Suprapubic skin (tissue), 4 donors: ENCODE results near the gene DBF4. TPM values are rescaled to one million over a fixed set of nuclear protein-coding genes. Genes with fewer than 3 reads are reported as not detected.

Experiments
- DNase-seq, 2 donors: peaks; one replicate each; pipeline ENCODE4 v3.0.0-alpha.2; 2019; ENCODE audit warnings: low spot score in 2 of 2
- H3K27ac ChIP-seq: fragments of 200-600 bp; sonication (generic); one replicate; pipeline ENCODE4 v1.5.1; 2019
- H3K27me3 ChIP-seq: fragments of 200-600 bp; sonication (generic); one replicate; pipeline ENCODE4 v1.5.1; 2019
- H3K36me3 ChIP-seq: fragments of 200-600 bp; sonication (generic); one replicate; pipeline ENCODE4 v1.5.1; 2019
- H3K4me1 ChIP-seq: fragments of 200-600 bp; sonication (generic); one replicate; pipeline ENCODE4 v1.5.1; 2019
- H3K4me3 ChIP-seq: fragments of 200-600 bp; sonication (generic); one replicate; pipeline ENCODE4 v1.5.1; 2019; ENCODE audit warnings: mild to moderate bottlenecking
- H3K9me3 ChIP-seq: fragments of 200-600 bp; sonication (generic); one replicate; pipeline ENCODE4 v1.5.1; 2019
- EP300 ChIP-seq: sonication (generic); formaldehyde crosslinking; IDR thresholded peaks from one replicate; pipeline ENCODE4 v1.6.1; 2017; ENCODE audit warnings: antibody characterized with exemption
- POLR2A ChIP-seq, 2 donors: fragments of 450-650 bp; IDR thresholded peaks; one replicate each; pipeline ENCODE4 v1.6.1; 2017; ENCODE audit warnings: antibody characterized with exemption in 2 of 2, mild to moderate bottlenecking in 2 of 2, moderate library complexity in 2 of 2
- POLR2AphosphoS5 ChIP-seq, 3 donors: sonication (generic); formaldehyde crosslinking; IDR thresholded peaks; one replicate each; pipeline ENCODE4 v1.6.1; 2017; ENCODE audit warnings: antibody characterized with exemption in 3 of 3
- WGBS: methylation state at CpG from one replicate; pipeline ENCODE4 v1.1.5; 2018; 5-methylcytosine and 5-hydroxymethylcytosine counted together
- total RNA-seq, 4 donors: library from RNA; depleted of rRNA; stranded (reverse); fragments of >200 nt; gene quantifications; one replicate each; pipeline ENCODE4 v1.1.0, GENCODE V29; 2016
- TF ChIP-seq, protein P1 (sequence below), 2 donors: fragments of 200-600 bp in 1 of 2; fragments of 450-650 bp in 1 of 2; sonication (generic) in 1 of 2; IDR thresholded peaks; one replicate each; pipeline ENCODE4 v1.5.1; 2016 to 2019; ENCODE audit warnings: antibody characterized with exemption in 2 of 2, mild to moderate bottlenecking in 1 of 2, moderate library complexity in 1 of 2

The DBF4 gene
- total RNA-seq, 4 donors from 2014 or later: 16.7 to 32.1 (median 20.1) TPM

DNA sequence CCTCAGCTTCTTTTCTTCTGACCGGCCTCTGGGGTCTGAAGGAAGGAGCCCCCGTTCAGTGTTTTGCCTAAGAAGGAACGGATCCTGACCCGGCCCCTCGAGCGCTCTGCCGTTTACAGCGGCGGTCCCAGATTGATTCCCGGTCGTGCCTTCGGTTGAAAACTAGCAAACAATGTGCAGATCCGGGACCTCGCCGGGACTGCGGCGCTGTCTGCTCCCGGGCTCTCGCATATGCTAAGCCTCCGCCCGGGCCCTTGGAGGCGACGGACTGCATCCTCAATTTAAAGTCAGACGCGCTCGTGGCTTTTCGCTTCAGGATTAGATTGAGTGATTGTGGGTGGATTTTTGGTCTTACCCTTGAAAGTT, 559 bp downstream of the DBF4 start:
- no peaks in the 10 kb centered on the region for H3K36me3 ChIP-seq
- TF ChIP-seq, protein P1, sequence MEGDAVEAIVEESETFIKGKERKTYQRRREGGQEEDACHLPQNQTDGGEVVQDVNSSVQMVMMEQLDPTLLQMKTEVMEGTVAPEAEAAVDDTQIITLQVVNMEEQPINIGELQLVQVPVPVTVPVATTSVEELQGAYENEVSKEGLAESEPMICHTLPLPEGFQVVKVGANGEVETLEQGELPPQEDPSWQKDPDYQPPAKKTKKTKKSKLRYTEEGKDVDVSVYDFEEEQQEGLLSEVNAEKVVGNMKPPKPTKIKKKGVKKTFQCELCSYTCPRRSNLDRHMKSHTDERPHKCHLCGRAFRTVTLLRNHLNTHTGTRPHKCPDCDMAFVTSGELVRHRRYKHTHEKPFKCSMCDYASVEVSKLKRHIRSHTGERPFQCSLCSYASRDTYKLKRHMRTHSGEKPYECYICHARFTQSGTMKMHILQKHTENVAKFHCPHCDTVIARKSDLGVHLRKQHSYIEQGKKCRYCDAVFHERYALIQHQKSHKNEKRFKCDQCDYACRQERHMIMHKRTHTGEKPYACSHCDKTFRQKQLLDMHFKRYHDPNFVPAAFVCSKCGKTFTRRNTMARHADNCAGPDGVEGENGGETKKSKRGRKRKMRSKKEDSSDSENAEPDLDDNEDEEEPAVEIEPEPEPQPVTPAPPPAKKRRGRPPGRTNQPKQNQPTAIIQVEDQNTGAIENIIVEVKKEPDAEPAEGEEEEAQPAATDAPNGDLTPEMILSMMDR (IDR thresholded peaks at IDR 0.05): no peak
- TF ChIP-seq POLR2A (IDR thresholded peaks at IDR 0.05): no peak
- no peak for TF ChIP-seq POLR2AphosphoS5 (IDR thresholded peaks at IDR 0.05)
- no peak for TF ChIP-seq EP300
- peak overlapping the region; percentile 93 for H3K27ac ChIP-seq
- H3K4me3 ChIP-seq: peak overlapping the region; percentile 95
- 0% methylated on average over 23 of the region's 27 CpGs for WGBS
- H3K27me3 ChIP-seq: no peaks in the 10 kb centered on the region
- peak; percentile 71 to 89 for DNase-seq
- H3K9me3 ChIP-seq: no peaks in the 10 kb centered on the region
- H3K4me1 ChIP-seq: peaks cover 31% of the 10 kb centered on the region

DNA sequence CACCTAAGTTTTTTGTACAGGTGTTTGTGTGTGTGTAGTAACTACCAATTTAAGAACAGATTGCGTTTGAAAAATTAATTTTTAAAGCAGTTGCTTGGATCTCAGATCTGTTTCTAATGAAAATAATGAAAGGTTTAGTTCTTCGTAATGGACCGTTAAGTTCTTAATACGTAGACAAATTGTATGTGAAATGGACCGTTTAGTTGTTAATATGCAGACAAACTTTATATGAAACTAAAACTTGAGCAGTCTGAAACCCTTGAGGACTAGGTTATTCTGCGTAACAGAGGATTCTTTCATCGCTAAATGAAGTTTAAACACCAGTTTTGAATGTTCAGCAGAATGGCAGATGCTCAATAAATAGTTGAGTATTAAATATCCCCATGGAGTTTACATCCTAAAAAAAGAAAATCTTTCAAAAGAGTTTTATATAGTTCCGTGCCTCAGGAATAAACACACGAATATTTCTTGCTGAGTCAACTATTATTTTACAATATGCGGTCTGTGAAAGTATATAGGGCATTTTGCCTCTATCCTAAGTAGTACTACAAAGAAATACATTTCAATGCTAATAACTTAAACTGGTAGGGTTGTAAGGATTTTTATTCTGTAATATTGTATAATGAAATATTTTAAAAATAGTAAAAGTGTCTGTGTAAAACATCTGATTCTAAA, 1.2 kb downstream of the DBF4 start:
- DNase-seq: no peak
- Histone ChIP-seq H3K27me3 (no peaks in the 10 kb centered on the region), H3K9me3 (no peaks in the 10 kb centered on the region), H3K36me3 (no peaks in the 10 kb centered on the region), H3K4me3 (peak overlapping the region; percentile 95), H3K27ac (peak overlapping the region; percentile 93), H3K4me1 (peaks cover 31% of the 10 kb centered on the region)
- 4% methylated on average over 10 of the region's 10 CpGs for WGBS
- TF ChIP-seq, protein P1 (IDR thresholded peaks at IDR 0.05): no peak
- TF ChIP-seq EP300 (no peak), POLR2A (IDR thresholded peaks at IDR 0.05) (no peak), POLR2AphosphoS5 (IDR thresholded peaks at IDR 0.05) (no peak)

DNA sequence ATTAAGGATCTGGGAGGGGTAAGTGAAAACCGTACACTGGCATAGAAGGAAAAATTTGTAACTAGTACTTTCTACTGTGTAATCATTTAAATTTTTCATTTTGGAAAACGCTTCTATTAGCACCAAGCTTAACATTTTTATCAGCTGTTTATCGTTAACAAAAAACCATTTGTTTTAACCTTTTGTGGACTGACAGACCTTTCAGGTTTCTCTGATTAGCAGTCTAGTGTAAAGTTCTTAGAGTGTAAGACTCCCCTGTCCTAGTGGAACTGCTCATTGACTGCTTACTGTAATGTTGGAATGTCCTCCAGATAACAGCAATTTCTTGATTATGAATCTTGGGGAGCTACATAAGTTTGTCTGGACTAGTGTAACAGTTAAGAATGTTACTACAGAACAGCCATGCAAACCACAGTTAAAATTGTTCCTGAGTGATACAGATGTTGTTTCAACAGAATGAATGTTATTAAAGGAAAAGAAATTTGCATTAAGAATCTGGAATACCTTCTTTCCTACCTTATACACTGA, 2.0 kb downstream of the DBF4 start:
- Histone ChIP-seq H3K27ac (no peak overlapping the region), H3K4me1 (peaks cover 31% of the 10 kb centered on the region), H3K27me3 (no peaks in the 10 kb centered on the region), H3K4me3 (no peak overlapping the region), H3K36me3 (no peaks in the 10 kb centered on the region), H3K9me3 (no peaks in the 10 kb centered on the region)
- 57% methylated on average over 3 of the region's 3 CpGs for WGBS
- no peak for DNase-seq
- TF ChIP-seq POLR2A (IDR thresholded peaks at IDR 0.05): no peak
- no peak for TF ChIP-seq POLR2AphosphoS5 (IDR thresholded peaks at IDR 0.05)
- no peak for TF ChIP-seq EP300
- TF ChIP-seq, protein P1 (IDR thresholded peaks at IDR 0.05): no peak

DNA sequence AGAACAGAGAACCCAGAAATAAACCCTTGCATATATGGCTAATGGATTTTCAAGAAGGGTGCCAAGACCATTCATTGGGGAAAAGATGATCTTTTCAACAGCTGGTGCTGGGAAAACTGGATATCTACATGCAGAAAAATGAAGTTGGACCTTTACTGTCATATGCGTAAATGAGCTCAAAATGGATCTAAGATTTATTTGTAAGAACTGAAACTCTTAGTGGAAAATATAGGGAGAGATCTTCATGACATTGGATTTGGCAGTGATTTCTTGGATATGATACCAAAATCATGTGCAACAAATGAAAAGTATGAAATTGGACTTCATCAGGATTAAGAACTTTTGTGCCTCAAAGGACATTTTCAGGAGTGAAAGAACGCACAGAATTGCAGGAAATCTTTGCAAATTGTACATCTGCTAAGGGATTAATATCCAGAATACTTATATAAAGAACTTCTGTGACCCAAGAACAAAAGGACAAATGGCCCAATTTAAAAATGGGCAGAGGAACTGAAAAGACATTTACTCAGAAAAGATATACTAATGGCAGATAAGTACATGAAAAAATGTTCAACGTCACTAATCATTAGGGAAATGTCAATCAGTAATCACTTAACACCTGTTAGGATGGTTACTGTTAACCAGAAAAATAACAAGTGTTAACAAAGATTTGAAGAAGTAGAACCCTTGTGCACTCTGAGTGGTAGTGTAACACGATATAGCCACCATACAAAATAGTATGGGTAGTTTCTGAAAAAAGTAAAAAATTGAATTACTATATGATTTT, 6.1 kb downstream of the DBF4 start:
- Histone ChIP-seq H3K27ac (no peak overlapping the region), H3K9me3 (no peaks in the 10 kb centered on the region), H3K4me3 (no peak overlapping the region), H3K27me3 (no peaks in the 10 kb centered on the region), H3K4me1 (peaks cover 17% of the 10 kb centered on the region), H3K36me3 (peaks cover under 1% of the 10 kb centered on the region)
- WGBS: 92% methylated on average over 4 of the region's 4 CpGs
- no peak for DNase-seq
- TF ChIP-seq EP300: no peak
- TF ChIP-seq, protein P1 (IDR thresholded peaks at IDR 0.05): no peak
- TF ChIP-seq POLR2A (IDR thresholded peaks at IDR 0.05): no peak
- TF ChIP-seq POLR2AphosphoS5 (IDR thresholded peaks at IDR 0.05): no peak

DNA sequence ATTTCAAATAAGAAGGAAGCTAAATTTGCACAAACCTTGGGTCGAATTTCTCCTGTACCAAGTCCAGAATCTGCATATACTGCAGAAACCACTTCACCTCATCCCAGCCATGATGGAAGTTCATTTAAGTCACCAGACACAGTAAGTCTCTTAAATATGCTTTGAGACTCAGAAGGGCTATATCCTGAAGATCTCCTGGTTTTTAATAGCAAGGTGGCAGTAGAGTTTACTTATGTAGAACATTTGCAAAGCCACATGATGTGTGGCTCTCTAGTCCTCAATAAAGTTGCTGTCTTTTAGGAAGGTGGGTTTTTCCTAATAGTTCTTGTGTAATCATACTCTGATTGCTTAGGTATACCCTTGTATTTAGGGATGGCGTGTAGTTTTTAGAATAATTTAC, 8.7 kb downstream of the DBF4 start:
- Histone ChIP-seq H3K36me3 (peaks cover 13% of the 10 kb centered on the region), H3K27me3 (no peaks in the 10 kb centered on the region), H3K27ac (no peak overlapping the region), H3K4me3 (no peak overlapping the region), H3K9me3 (no peaks in the 10 kb centered on the region), H3K4me1 (no peaks in the 10 kb centered on the region)
- TF ChIP-seq POLR2A (IDR thresholded peaks at IDR 0.05) (no peak), POLR2AphosphoS5 (IDR thresholded peaks at IDR 0.05) (no peak), EP300 (no peak)
- TF ChIP-seq, protein P1 (IDR thresholded peaks at IDR 0.05): no peak
- DNase-seq: no peak
- WGBS: 88% methylated on average over 2 of the region's 2 CpGs
